Neural progenitor cell (in vitro differentiated cells): ENCODE measurements around the gene KCNK7. TPM values are rescaled to one million over a fixed set of nuclear protein-coding genes. Genes with fewer than 3 reads are reported as not detected.

Source experiments
- DNase-seq: peaks from one replicate; pipeline ENCODE4 v3.0.0-alpha.2; 2016; ENCODE audit warnings: low spot score
- H2AFZ ChIP-seq: fragments of 200-600 bp; sonication (generic); replicated peaks from 2 replicates; pipeline ENCODE4 v1.6.1; 2016; ENCODE audit warnings: antibody characterized with exemption
- H3F3A ChIP-seq: fragments of 200-600 bp; sonication (generic); 2 replicates; pipeline ENCODE4 v1.6.1; 2016; ENCODE audit warnings: antibody characterized with exemption, low read depth
- H3K27ac ChIP-seq: fragments of 200-600 bp; sonication (generic); 2 replicates; pipeline ENCODE4 v1.5.1; 2016; ENCODE audit warnings: mild to moderate bottlenecking
- H3K27me3 ChIP-seq: fragments of 200-600 bp; sonication (generic); 2 replicates; pipeline ENCODE4 v1.6.1; 2016; ENCODE audit warnings: mild to moderate bottlenecking, moderate library complexity
- H3K36me3 ChIP-seq: fragments of 200-600 bp; sonication (generic); 2 replicates; pipeline ENCODE4 v1.5.1; 2016
- H3K4me1 ChIP-seq: fragments of 200-600 bp; sonication (generic); 2 replicates; pipeline ENCODE4 v1.6.1; 2016; ENCODE audit warnings: mixed run types
- H3K4me2 ChIP-seq: fragments of 200-600 bp; sonication (generic); 2 replicates; pipeline ENCODE4 v1.6.1; 2016
- H3K4me3 ChIP-seq: fragments of 200-600 bp; sonication (generic); 2 replicates; pipeline ENCODE4 v1.5.1; 2016
- H3K79me2 ChIP-seq: fragments of 200-600 bp; sonication (generic); 2 replicates; pipeline ENCODE4 v1.6.1; 2016; ENCODE audit warnings: low read depth
- H3K9ac ChIP-seq: fragments of 200-600 bp; sonication (generic); 2 replicates; pipeline ENCODE4 v1.6.1; 2016
- H3K9me3 ChIP-seq: fragments of 200-600 bp; sonication (generic); 2 replicates; pipeline ENCODE4 v1.5.1; 2016; ENCODE audit warnings: low read depth
- H4K20me1 ChIP-seq: fragments of 200-600 bp; sonication (generic); 2 replicates; pipeline ENCODE4 v1.6.1; 2016; ENCODE audit warnings: low read depth
- H3K27ac Mint-ChIP-seq: 3 replicates; pipeline ENCODE4 v1.8.0; 2021; ENCODE audit warnings: mixed read lengths
- H3K27me3 Mint-ChIP-seq: 2 replicates; pipeline ENCODE4 v1.8.0; 2022; ENCODE audit warnings: low read depth, mild to moderate bottlenecking, inconsistent platforms, moderate library complexity, mixed read lengths; ENCODE audit not compliant: insufficient read depth
- H3K36me3 Mint-ChIP-seq: 3 replicates; pipeline ENCODE4 v1.8.0; 2021; ENCODE audit warnings: mixed read lengths
- H3K4me1 Mint-ChIP-seq: 3 replicates; pipeline ENCODE4 v1.8.0; 2021; ENCODE audit warnings: mixed read lengths
- H3K4me3 Mint-ChIP-seq: 3 replicates; pipeline ENCODE4 v1.8.0; 2021; ENCODE audit warnings: mild to moderate bottlenecking, moderate library complexity, mixed read lengths
- H3K9me3 Mint-ChIP-seq: 3 replicates; pipeline ENCODE4 v1.8.0; 2020; ENCODE audit warnings: mixed read lengths
- CTCF ChIP-seq: fragments of 200-600 bp; sonication (generic); IDR thresholded peaks from 2 replicates; pipeline ENCODE4 v1.5.1; 2017; ENCODE audit warnings: antibody characterized with exemption, mild to moderate bottlenecking
- EZH2 ChIP-seq: fragments of 200-600 bp; sonication (generic); IDR thresholded peaks from 2 replicates; pipeline ENCODE4 v1.6.1; 2017; ENCODE audit warnings: antibody characterized with exemption, mild to moderate bottlenecking, moderate library complexity
- EZH2phosphoT487 ChIP-seq: fragments of 200-600 bp; sonication (generic); IDR thresholded peaks from 2 replicates; pipeline ENCODE4 v1.6.1; 2017; ENCODE audit warnings: antibody characterized with exemption
- total RNA-seq: library from RNA; depleted of rRNA; stranded (reverse); fragments of >200 nt; gene quantifications from 2 replicates; pipeline ENCODE4 v1.2.3, GENCODE V29; 2015; ENCODE audit warnings: low replicate concordance

The KCNK7 gene
- total RNA-seq, 1 donor from 2014 or later = not detected

GRCh38 chr11:65576232-65576866, 19.3 kb downstream of the KCNK7 start:
- peak overlapping the region; percentile 68 for H2AFZ ChIP-seq
- peaks cover 53% of the 10 kb centered on the region for H3K27me3 ChIP-seq
- Mint-ChIP-seq H3K27me3 (peaks cover 28% of the 10 kb centered on the region), H3K27ac (no peak overlapping the region), H3K36me3 (peaks cover 10% of the 10 kb centered on the region), H3K4me3 (peak overlapping the region; percentile 70), H3K9me3 (no peaks in the 10 kb centered on the region), H3K4me1 (peaks cover 43% of the 10 kb centered on the region)
- TF ChIP-seq EZH2 (peak; percentile 3), CTCF (no peak)
- H3K9ac ChIP-seq = no peak overlapping the region
- peaks cover 12% of the 10 kb centered on the region for H3K79me2 ChIP-seq
- DNase-seq = no peak
- peaks cover 16% of the 10 kb centered on the region for H3K4me1 ChIP-seq
- H3K27ac ChIP-seq = no peak overlapping the region
- H4K20me1 ChIP-seq = peaks cover 47% of the 10 kb centered on the region
- H3K36me3 ChIP-seq = no peaks in the 10 kb centered on the region
- no peaks in the 10 kb centered on the region for H3K9me3 ChIP-seq
- H3K4me2 ChIP-seq = peak overlapping the region; percentile 83
- H3K4me3 ChIP-seq = peak overlapping the region; percentile 50
- H3F3A ChIP-seq = peaks cover 44% of the 10 kb centered on the region

GRCh38 chr11:65575568-65576231, 19.9 kb downstream of the KCNK7 start, which contains the start of gene EHBP1L1:
TSS of gene EHBP1L1 (plus strand) at chr11:65576053. CDS start at chr11:65576303, 250 bp downstream.
- Histone ChIP-seq H3K4me3 (peak within 1 kb of the TSS; percentile 50), H2AFZ (peak within 1 kb of the TSS; percentile 68), H3K27me3 (peaks cover 53% of the 10 kb centered on the region), H3K4me2 (peak within 1 kb of the TSS; percentile 83), H3F3A (peaks cover 50% of the 10 kb centered on the region), H3K79me2 (peaks cover 19% of the 10 kb centered on the region), H3K9me3 (no peaks in the 10 kb centered on the region), H3K4me1 (peaks cover 21% of the 10 kb centered on the region), H3K36me3 (no peaks in the 10 kb centered on the region), H4K20me1 (peaks cover 53% of the 10 kb centered on the region), H3K9ac (no peak within 1 kb of the TSS), H3K27ac (no peak within 1 kb of the TSS)
- Mint-ChIP-seq H3K9me3 (no peaks in the 10 kb centered on the region), H3K4me3 (peak within 1 kb of the TSS; percentile 79), H3K4me1 (peaks cover 46% of the 10 kb centered on the region), H3K36me3 (peaks cover 10% of the 10 kb centered on the region), H3K27ac (peak within 1 kb of the TSS; percentile 83), H3K27me3 (peaks cover 28% of the 10 kb centered on the region)
- DNase-seq = peak; percentile 77
- TF ChIP-seq EZH2 = peak; percentile 80
- no peak for TF ChIP-seq EZH2phosphoT487

GRCh38 chr11:65574811-65575567, 20.6 kb downstream of the KCNK7 start:
- Histone ChIP-seq H3K79me2 (peaks cover 23% of the 10 kb centered on the region), H3K36me3 (no peaks in the 10 kb centered on the region), H3K9me3 (no peaks in the 10 kb centered on the region), H3K9ac (no peak overlapping the region), H3F3A (peaks cover 56% of the 10 kb centered on the region), H2AFZ (no peak overlapping the region), H3K4me1 (peaks cover 21% of the 10 kb centered on the region), H3K27me3 (peaks cover 53% of the 10 kb centered on the region), H3K4me3 (peak overlapping the region; percentile 50), H4K20me1 (peaks cover 56% of the 10 kb centered on the region), H3K27ac (no peak overlapping the region), H3K4me2 (peak overlapping the region; percentile 83)
- DNase-seq = no peak
- TF ChIP-seq EZH2 = peak; percentile 92
- no peak for TF ChIP-seq CTCF
- peak; percentile 90 for TF ChIP-seq EZH2phosphoT487
- Mint-ChIP-seq H3K27ac (peak overlapping the region; percentile 83), H3K9me3 (no peaks in the 10 kb centered on the region), H3K4me1 (peaks cover 50% of the 10 kb centered on the region), H3K4me3 (peak overlapping the region; percentile 79), H3K27me3 (peaks cover 26% of the 10 kb centered on the region), H3K36me3 (peaks cover 10% of the 10 kb centered on the region)
